Mammary epithelial cell (primary cell): ENCODE results near the gene FARP1.

Source experiments
- EZH2 ChIP-seq: IDR thresholded peaks from 2 replicates; pipeline ENCODE4 v1.6.1; 2012; ENCODE audit warnings: low read length, inconsistent platforms, borderline replicate concordance
- TF ChIP-seq, protein P1 (sequence below), 2 donors: IDR thresholded peaks in 1 of 2; conservative IDR thresholded peaks in 1 of 2; 2 replicates each; pipeline ENCODE4 v1.5.1; 2011 to 2012; ENCODE audit warnings: inconsistent platforms in 2 of 2, low read length in 2 of 2, mild to moderate bottlenecking in 2 of 2, control low read depth in 1 of 2, low read depth in 1 of 2; ENCODE audit not compliant: insufficient read depth in 1 of 2; ENCODE audit errors: extremely low read depth in 1 of 2

DNA sequence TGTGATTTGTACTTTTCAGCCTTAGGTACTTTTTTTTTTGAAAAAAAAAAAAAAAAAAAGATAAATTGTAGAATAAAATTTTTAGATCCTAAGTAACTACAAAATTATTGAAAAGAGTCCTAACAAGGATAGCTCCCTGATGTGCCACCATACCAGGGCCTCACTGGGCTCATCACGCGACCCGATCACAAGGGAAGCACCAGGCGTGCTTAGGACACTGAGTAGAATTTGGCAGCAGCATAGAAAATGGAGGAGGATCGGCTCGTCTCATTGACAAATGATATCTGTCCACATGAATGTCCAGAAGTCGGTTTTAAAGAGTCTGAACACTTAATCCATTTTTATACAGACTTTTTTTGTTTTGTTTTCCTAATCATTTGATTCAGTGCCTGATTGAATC is 255.0 kb downstream of the FARP1 start:
- TF ChIP-seq, protein P1, sequence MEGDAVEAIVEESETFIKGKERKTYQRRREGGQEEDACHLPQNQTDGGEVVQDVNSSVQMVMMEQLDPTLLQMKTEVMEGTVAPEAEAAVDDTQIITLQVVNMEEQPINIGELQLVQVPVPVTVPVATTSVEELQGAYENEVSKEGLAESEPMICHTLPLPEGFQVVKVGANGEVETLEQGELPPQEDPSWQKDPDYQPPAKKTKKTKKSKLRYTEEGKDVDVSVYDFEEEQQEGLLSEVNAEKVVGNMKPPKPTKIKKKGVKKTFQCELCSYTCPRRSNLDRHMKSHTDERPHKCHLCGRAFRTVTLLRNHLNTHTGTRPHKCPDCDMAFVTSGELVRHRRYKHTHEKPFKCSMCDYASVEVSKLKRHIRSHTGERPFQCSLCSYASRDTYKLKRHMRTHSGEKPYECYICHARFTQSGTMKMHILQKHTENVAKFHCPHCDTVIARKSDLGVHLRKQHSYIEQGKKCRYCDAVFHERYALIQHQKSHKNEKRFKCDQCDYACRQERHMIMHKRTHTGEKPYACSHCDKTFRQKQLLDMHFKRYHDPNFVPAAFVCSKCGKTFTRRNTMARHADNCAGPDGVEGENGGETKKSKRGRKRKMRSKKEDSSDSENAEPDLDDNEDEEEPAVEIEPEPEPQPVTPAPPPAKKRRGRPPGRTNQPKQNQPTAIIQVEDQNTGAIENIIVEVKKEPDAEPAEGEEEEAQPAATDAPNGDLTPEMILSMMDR (conservative IDR thresholded peaks at IDR 0.05 in 1 of 2, IDR thresholded peaks at IDR 0.05 in 1 of 2; ENCODE audit: extremely low read depth in 1 of 2, insufficient read depth in 1 of 2, low read depth in 1 of 2, low read length in 2 of 2): no peak
- TF ChIP-seq EZH2: no peak
